ENCODE data around the gene POLR2L.

Gene POLR2L

GRCh38 chr11:802693-803466 is 39.4 kb downstream of the POLR2L start:
- DNase-seq (ENCODE audit: low read depth, low spot score) = no peak
- H3K4me3 ChIP-seq (ENCODE audit: low read length) = no peak overlapping the region

DNA sequence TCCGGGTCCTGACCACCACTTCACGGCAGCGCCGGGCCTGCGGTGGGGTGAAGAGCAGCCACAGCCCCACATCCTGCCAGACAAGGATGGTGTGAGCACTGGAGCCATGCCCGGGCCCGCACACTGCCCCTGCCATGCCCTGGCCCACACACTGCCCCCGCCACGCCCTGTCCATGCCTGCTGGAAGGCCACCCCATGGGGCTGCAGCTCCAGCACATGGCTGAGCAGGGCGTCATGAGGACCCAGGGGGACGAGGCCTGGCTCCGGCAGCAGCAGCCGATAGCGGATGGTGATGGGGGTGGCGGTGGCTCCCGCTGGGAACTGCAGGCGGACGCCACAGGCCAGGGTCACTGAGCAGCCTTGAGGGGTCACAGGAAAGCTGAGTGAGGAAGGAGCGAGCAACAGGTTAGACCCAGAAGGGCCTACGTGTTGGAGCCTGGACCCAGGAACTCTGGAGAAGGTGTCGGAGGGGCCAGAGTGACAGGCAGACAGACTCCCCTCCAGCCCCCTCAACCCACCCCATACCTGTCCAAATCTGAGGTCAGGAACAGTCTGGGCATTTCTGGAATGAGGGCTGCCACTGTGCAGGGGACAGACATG is 40.2 kb downstream of the POLR2L start:
- no peak overlapping the region for H3K4me3 ChIP-seq (ENCODE audit: low read length)
- DNase-seq (ENCODE audit: low read depth, low spot score) = no peak

GRCh38 chr11:801097-801780 is 41.1 kb downstream of the POLR2L start:
- H3K4me3 ChIP-seq (ENCODE audit: low read length) = no peak overlapping the region
- no peak for DNase-seq (ENCODE audit: low read depth, low spot score)

DNA sequence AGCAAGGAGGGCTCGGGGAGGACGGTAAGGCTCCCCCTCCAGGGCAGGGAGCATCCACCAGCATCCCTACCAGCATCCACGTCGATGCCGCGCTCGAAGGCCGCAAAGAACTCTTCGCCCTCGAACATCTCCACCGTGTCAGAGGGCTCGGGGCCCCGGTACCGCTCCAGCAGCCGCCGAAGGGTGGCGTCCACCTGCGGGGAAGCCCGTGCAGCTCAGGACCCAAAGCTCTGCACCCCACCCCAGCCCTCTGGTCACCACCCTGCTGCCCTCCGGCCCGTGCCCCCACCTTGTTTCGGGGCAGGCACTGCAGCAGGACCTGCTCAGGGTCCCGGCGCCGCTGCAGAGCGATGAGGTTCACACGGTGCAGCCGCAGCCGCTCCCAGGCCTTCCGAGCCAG is 41.9 kb downstream of the POLR2L start:
- H3K4me3 ChIP-seq (ENCODE audit: low read length) = no peak overlapping the region
- no peak for DNase-seq (ENCODE audit: low read depth, low spot score)

- H3K4me3 ChIP-seq (ENCODE audit: low read length) = no peak overlapping the region
- DNase-seq (ENCODE audit: low read depth, low spot score) = no peak
Observed at GRCh38 chr11:799641-800316, 42.5 kb downstream of the POLR2L start.

DNA sequence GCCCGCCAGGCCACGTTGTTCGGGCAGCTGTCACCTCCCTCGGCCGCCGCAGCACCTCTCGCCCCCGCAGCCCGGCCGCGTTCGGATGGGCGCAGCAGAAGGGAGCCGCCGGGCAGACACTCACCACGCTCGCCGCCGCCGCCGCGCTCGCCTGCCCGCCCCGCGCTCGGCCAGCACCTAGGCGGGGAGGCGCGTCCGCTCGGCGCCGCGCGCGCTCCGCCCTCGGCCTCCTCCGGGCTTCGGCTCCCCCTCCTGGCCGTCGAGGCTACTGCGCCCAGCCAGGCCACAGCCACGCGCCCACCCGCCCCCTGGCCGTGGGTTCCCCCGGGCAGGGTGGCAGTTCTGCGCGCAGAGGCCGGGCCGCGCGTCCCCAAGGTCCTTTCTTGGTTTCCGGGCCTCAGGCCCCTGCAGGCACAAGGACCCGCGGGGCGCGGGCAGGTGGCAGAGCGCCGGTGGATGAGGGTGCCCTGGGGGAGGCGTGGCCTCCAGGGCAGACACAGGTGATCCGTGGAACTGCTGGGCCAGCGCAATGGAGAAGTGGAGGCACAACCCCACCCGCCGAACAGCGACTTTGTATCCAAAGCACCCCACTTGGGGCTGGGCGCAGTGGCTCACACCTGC is 44.1 kb downstream of the POLR2L start, which contains the start of gene SLC25A22:
Gene SLC25A22 (minus strand): TSS at position 189 of the 621 bp plus-strand sequence. CDS start 3,275 bp downstream, outside the sequence.
- DNase-seq (ENCODE audit: low read depth, low spot score) = no peak
- H3K4me3 ChIP-seq (ENCODE audit: low read length) = peak within 1 kb of the TSS; percentile 85

- H3K4me3 ChIP-seq (ENCODE audit: low read length) = peak overlapping the region; percentile 85
- DNase-seq (ENCODE audit: low read depth, low spot score) = peak; percentile 80
Observed at GRCh38 chr11:797296-798092, 44.8 kb downstream of the POLR2L start.

DNA sequence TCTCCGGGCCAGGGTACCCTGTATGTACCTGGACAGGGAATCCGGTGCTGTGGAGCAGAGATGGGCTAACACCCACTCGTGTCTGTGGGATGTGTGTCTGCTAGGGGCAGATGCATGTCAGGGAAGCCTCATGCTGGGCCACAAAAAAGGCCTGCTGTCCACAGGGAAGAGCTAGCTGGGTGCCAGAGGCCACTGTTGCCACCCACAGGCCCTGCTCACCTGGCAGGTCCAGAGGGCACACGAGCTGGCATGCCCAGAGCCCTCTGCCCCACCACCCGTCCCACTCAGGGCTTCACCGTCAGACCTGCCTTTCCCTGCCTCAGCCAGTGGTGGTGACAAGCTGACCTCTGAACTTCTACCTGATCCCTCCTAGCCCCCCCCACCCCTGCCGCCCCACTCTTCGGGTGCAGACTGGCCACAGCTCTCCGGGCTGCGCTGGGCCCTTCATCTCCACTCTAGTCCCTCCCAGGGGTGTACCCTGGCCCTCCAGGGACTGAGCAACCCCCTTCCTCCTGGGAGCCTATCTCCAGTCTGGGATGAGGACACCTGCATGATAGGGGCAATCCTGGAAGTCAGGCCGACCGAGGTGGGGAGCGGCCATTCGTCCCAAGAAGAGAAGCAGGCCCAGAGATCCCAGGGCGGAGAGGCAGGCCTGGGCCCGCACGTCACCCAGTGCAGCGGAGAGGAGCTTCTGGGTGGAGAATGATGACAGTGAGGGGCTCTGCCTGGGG is 45.6 kb downstream of the POLR2L start:
- peak overlapping the region; percentile 85 for H3K4me3 ChIP-seq (ENCODE audit: low read length)
- DNase-seq (ENCODE audit: low read depth, low spot score) = no peak

DNA sequence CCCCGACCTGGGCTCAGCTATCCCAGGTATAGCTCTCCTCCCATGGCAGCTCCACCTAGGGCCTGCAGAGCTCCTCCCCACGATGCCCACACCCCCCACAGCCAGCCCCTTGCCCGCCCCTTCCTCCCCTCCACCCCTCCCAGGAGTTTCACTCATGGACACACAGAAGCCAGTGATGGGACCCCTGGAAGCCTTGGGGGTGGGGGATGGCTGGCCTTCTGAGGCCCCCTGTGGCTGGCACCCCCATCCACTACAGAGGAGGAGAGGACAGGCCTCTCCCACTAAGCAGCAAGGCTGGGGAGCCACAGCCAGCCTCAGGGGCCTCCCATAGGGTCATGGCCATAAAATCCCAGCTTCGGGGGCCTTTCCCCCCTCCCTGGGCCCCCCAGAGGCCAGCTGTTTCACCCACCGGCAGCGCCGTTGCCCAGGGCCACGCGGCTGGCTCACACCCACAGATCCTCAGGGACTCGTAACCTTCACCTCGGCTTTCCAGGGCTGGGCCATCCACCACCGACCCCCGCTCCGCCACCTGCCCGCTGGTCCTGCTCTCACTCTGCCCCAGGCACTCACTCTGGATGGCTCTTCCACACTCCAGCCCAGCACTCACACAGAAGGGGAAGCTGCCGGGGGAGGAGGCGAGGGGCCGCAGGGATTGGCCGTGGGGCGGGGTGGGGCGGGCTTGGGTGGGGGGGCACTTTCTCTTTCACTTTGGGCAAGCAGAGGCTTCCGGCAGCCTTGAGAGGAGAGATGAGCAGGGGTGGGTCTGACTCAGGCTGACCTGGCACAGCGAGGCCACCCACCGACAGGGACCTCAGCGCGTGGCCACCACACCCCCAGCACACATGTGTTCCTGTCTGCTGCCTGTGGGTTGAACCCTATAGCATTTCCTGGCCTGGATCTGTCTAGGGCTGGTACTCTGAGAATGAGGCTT is 46.4 kb downstream of the POLR2L start:
- peak overlapping the region; percentile 85 for H3K4me3 ChIP-seq (ENCODE audit: low read length)
- peak; percentile 60 for DNase-seq (ENCODE audit: low read depth, low spot score)

DNA sequence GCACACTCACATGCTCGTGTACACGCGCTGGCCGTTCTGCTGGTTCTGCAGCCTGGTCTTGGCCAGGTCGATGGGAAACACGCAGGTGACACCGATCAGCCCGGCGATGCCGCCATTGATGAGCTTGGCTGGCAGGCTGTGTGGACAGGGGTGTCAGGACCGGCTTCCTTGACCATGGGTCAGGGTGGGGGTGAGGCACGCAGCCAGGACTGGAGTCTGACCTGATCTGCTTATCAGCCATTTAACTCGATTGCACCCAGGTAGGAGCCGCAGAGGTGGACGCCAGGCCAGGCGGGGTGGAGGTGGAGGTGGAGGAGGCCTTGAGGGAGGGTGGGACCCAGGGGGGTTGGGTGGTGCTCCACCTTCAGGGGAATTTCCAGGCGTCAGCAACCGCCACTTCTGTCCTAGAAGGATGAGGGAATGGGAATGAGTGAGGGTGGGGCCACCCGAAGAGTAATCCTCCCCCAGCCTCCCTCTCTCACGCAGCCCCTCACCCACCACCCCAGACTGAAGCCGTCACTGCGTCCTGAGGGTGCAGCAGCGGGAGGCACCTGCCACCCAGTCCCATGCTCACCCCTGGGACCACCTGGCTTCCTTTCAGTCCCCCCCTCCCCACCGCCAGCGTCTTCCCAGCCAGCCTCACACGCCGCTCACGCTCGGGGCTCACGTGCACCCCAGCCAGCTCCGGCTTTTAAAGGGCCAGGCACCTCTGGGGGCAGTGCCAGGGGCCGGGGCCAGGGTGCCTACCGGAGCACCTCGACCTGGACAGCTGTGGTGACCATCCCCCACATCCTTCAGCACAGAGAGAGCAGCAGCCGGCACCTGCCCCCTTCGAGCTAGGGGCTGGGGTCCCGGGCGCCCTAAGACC is 47.3 kb downstream of the POLR2L start:
- DNase-seq (ENCODE audit: low read depth, low spot score) = no peak
- peak overlapping the region; percentile 85 for H3K4me3 ChIP-seq (ENCODE audit: low read length)

GRCh38 chr11:794013-794765 is 48.1 kb downstream of the POLR2L start:
- no peak overlapping the region for H3K4me3 ChIP-seq (ENCODE audit: low read length)
- DNase-seq (ENCODE audit: low read depth, low spot score) = no peak

- no peak overlapping the region for H3K4me3 ChIP-seq (ENCODE audit: low read length)
- no peak for DNase-seq (ENCODE audit: low read depth, low spot score)
Observed at GRCh38 chr11:793556-793955, 48.8 kb downstream of the POLR2L start.

GRCh38 chr11:792873-793272 is 49.5 kb downstream of the POLR2L start:
- no peak for DNase-seq (ENCODE audit: low read depth, low spot score)
- no peak overlapping the region for H3K4me3 ChIP-seq (ENCODE audit: low read length)

- DNase-seq (ENCODE audit: low read depth, low spot score) = no peak
- no peak overlapping the region for H3K4me3 ChIP-seq (ENCODE audit: low read length)
Observed at GRCh38 chr11:792535-792821, 49.9 kb downstream of the POLR2L start.

DNA sequence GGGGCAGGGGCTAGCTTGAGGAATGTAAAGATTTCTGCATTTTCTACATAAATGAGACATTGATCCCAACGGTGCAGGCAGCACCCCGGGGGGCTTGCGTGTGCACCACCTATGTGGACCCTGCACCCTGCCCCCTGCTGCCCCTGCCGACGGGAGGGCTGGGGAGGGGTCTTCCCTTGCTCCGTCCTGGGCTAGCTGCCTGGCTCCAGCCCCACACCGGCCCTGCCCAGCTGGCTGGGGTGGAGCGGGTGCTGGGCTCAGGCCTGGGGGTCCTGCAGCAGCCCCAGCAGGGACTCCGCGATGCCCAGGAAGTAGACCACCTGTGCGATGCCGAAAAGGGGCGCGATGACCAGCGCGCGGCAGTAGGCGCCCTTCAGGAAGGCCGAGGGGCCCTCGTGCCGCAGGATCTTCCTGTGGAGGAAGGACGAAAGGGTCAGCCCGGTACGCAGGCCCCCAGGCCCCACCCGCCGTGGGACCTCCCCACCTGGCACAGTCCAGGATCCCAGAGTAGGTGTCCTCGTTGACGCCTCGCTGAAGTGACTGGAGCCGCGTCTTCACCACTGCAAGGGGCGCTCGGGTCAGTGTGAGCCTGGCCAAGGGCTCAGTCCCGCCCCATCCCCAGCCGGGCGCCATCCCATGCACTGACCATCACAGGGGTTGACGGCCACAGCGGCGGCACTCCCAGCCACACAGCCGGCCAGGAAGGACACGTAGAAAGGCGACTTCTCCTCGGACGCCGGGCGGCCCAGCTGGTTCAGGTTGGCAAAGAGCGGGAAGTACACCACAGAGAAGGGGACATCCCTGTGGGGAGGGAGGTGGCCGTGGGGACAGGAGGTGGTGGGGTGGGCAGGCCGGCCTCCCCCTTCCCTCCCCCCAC is 50.4 kb downstream of the POLR2L start:
- H3K4me3 ChIP-seq (ENCODE audit: low read length) = no peak overlapping the region
- no peak for DNase-seq (ENCODE audit: low read depth, low spot score)

All from Jurkat, Clone E6-1 (cell line).